ENCODE measurements around the gene GNG12. TPM values are rescaled to one million over a fixed set of nuclear protein-coding genes. Genes with fewer than 3 reads are reported as not detected.

GNG12 gene
- polyA plus RNA-seq, 3 donors: 0.03 TPM; not detected in 2

- Histone ChIP-seq H3K27ac (ENCODE audit: low read depth in 1 of 2, low read length in 2 of 2) (no peak overlapping the region), H3K4me3 (replicated peaks in 1 of 3; ENCODE audit: low read depth in 2 of 3, low read length in 3 of 3) (no peak overlapping the region), H3K27me3 (ENCODE audit: control insufficient read depth in 2 of 2, insufficient read depth in 2 of 2, low read length in 2 of 2) (peaks cover 0 to 7% of the 10 kb centered on the region in 2 donors), H3K36me3 (replicated peaks in 1 of 2; ENCODE audit: control insufficient read depth in 1 of 2, insufficient read depth in 2 of 2, low read length in 2 of 2) (no peaks in the 10 kb centered on the region), H3K9me3 (replicated peaks in 1 of 2; ENCODE audit: control insufficient read depth in 1 of 2, insufficient read depth in 1 of 2, low read length in 2 of 2) (no peaks in the 10 kb centered on the region), H3K9ac (ENCODE audit: insufficient read depth, low read length, poor library complexity, severe bottlenecking) (no peak overlapping the region), H3K4me1 (ENCODE audit: control insufficient read depth in 1 of 2, insufficient read depth in 2 of 2, low read length in 2 of 2) (peaks cover 5 to 6% of the 10 kb centered on the region in 2 donors), H3K4me2 (replicated peaks; ENCODE audit: extremely low read depth, low read length, poor library complexity, severe bottlenecking) (no peak overlapping the region), H3K79me2 (ENCODE audit: insufficient read depth, low read length) (no peaks in the 10 kb centered on the region), H4K20me1 (ENCODE audit: insufficient read depth, low read length) (no peaks in the 10 kb centered on the region), H2AFZ (ENCODE audit: insufficient read depth, low read depth, low read length, poor library complexity, severe bottlenecking) (no peak overlapping the region)
- Mint-ChIP-seq H3K27me3 (ENCODE audit: low read depth in 3 of 3) (peaks cover 3 to 21% (median 8%) of the 10 kb centered on the region in 3 donors), H3K27ac (no peak overlapping the region), H3K9me3 (no peaks in the 10 kb centered on the region), H3K4me1 (peaks cover 8% of the 10 kb centered on the region), H3K36me3 (no peaks in the 10 kb centered on the region), H3K4me3 (no peak overlapping the region)
- WGBS (ENCODE audit: insufficient coverage): no CpG with 5 or more reads among the region's 1 CpG
- TF ChIP-seq CTCF (IDR thresholded peaks at IDR 0.05): no peak
- intact Hi-C loops (cut with micrococcal nuclease): loop anchor here in 1 of 2 donors (5.0 to 10.0 kb wide), 2 partner anchors 204 to 1969 kb away; no protein-coding TSS in a partner anchor
- DNase-seq: no peak
These were observed 64.8 kb downstream of the GNG12 start for GRCh38 chr1:67768480-67768879.

GRCh38 chr1:67767103-67767782, 66.0 kb downstream of the GNG12 start:
- Mint-ChIP-seq H3K27ac (peak overlapping the region in 1 of 7 donors; percentile 27), H3K36me3 (no peaks in the 10 kb centered on the region), H3K27me3 (ENCODE audit: low read depth in 3 of 3) (peaks cover 3 to 24% (median 9%) of the 10 kb centered on the region in 3 donors), H3K4me1 (peaks cover 8% of the 10 kb centered on the region), H3K9me3 (no peaks in the 10 kb centered on the region), H3K4me3 (no peak overlapping the region)
- WGBS (ENCODE audit: insufficient coverage): 93% methylated on average over 6 of the region's 6 CpGs
- Histone ChIP-seq H3K27ac (ENCODE audit: low read depth in 1 of 2, low read length in 2 of 2) (no peak overlapping the region), H3K79me2 (ENCODE audit: insufficient read depth, low read length) (no peaks in the 10 kb centered on the region), H3K27me3 (ENCODE audit: control insufficient read depth in 2 of 2, insufficient read depth in 2 of 2, low read length in 2 of 2) (peaks cover 2 to 7% of the 10 kb centered on the region in 2 donors), H3K36me3 (replicated peaks in 1 of 2; ENCODE audit: control insufficient read depth in 1 of 2, insufficient read depth in 2 of 2, low read length in 2 of 2) (no peaks in the 10 kb centered on the region), H3K4me1 (ENCODE audit: control insufficient read depth in 1 of 2, insufficient read depth in 2 of 2, low read length in 2 of 2) (peaks cover 5 to 6% of the 10 kb centered on the region in 2 donors), H3K9me3 (replicated peaks in 1 of 2; ENCODE audit: control insufficient read depth in 1 of 2, insufficient read depth in 1 of 2, low read length in 2 of 2) (no peaks in the 10 kb centered on the region), H3K4me2 (replicated peaks; ENCODE audit: extremely low read depth, low read length, poor library complexity, severe bottlenecking) (no peak overlapping the region), H3K4me3 (replicated peaks in 1 of 3; ENCODE audit: low read depth in 2 of 3, low read length in 3 of 3) (no peak overlapping the region), H2AFZ (ENCODE audit: insufficient read depth, low read depth, low read length, poor library complexity, severe bottlenecking) (no peak overlapping the region), H4K20me1 (ENCODE audit: insufficient read depth, low read length) (no peaks in the 10 kb centered on the region), H3K9ac (ENCODE audit: insufficient read depth, low read length, poor library complexity, severe bottlenecking) (no peak overlapping the region)
- TF ChIP-seq CTCF (IDR thresholded peaks at IDR 0.05): no peak
- no peak for DNase-seq
- intact Hi-C loops (cut with micrococcal nuclease): loop anchor here in 1 of 2 donors (5.0 to 10.0 kb wide), 2 partner anchors 202 to 1970 kb away; no protein-coding TSS in a partner anchor

Data from CD14-positive monocyte (primary cell).